Muscle of leg (tissue), 11 donors: ENCODE data around the gene IL11. TPM values are rescaled to one million over a fixed set of nuclear protein-coding genes. Genes with fewer than 3 reads are reported as not detected.
A peak's percentile ranks its signal among the peaks of the same experiment; 100 is the strongest.
"Not testable (repeated sequence)": the region's sequence is repeated elsewhere in the genome, so short reads cannot be mapped to it uniquely, and the experiment has no call there.

Experiments
- DNase-seq: peaks from one replicate; pipeline ENCODE4 v3.0.0; 2013
- H3K27ac ChIP-seq: one replicate; pipeline ENCODE4 v1.5.1; 2013; ENCODE audit warnings: mild to moderate bottlenecking, low read length, control low read depth
- H3K27me3 ChIP-seq: one replicate; pipeline ENCODE4 v1.6.1; 2013; ENCODE audit warnings: low read length; ENCODE audit not compliant: control insufficient read depth, insufficient read depth
- H3K36me3 ChIP-seq: one replicate; pipeline ENCODE4 v1.6.1; 2013; ENCODE audit warnings: low read length; ENCODE audit not compliant: control insufficient read depth, insufficient read depth
- H3K4me1 ChIP-seq: one replicate; pipeline ENCODE4 v1.6.1; 2013; ENCODE audit warnings: low read length; ENCODE audit not compliant: control insufficient read depth, insufficient read depth
- H3K4me3 ChIP-seq: one replicate; pipeline ENCODE4 v1.5.1; 2013; ENCODE audit warnings: low read length, control low read depth
- H3K9me3 ChIP-seq: replicated peaks from 2 replicates; pipeline ENCODE4 v1.6.1; 2013; ENCODE audit warnings: low read depth, low read length; ENCODE audit not compliant: control insufficient read depth
- WGBS: methylation state at CpG from one replicate; pipeline ENCODE4 v1.1.5; 2013; ENCODE audit warnings: missing lambda C conversion rate; ENCODE audit not compliant: insufficient coverage; 5-methylcytosine and 5-hydroxymethylcytosine counted together
- polyA plus RNA-seq, 8 donors: library from polyadenylated mRNA; unstranded; fragments of 120-200 nt; gene quantifications; one replicate each; pipeline versions ENCODE4 v1.2.1 to v1.2.3, GENCODE V29; 2013; ENCODE audit warnings: inconsistent platforms in 1 of 8, low replicate concordance in 1 of 8; ENCODE audit not compliant: insufficient read length in 8 of 8, insufficient read depth in 1 of 8
- total RNA-seq: library from RNA; stranded (reverse); fragments of 120-200 nt; gene quantifications from one replicate; pipeline ENCODE4 v1.2.4, GENCODE V29; 2013

Gene IL11
- total and polyA plus RNA-seq, 9 donors = 0.12 to 0.61 (median 0.36) TPM

GRCh38 chr19:55341595-55342531, 28.4 kb downstream of the IL11 start:
- no peak for DNase-seq
- Histone ChIP-seq H3K4me3 (peak overlapping the region; percentile 18), H3K9me3 (no peaks in the 10 kb centered on the region), H3K27me3 (no peaks in the 10 kb centered on the region), H3K36me3 (peaks cover 32% of the 10 kb centered on the region), H3K4me1 (peaks cover 59% of the 10 kb centered on the region), H3K27ac (peak overlapping the region; percentile 31)
- WGBS = 75% methylated on average over 44 of the region's 50 CpGs

GRCh38 chr19:55341171-55341588, 29.1 kb downstream of the IL11 start:
- Histone ChIP-seq H3K4me3 (peak overlapping the region; percentile 90), H3K9me3 (no peaks in the 10 kb centered on the region), H3K27ac (peak overlapping the region; percentile 94), H3K4me1 (peaks cover 53% of the 10 kb centered on the region), H3K36me3 (peaks cover 30% of the 10 kb centered on the region), H3K27me3 (no peaks in the 10 kb centered on the region)
- DNase-seq = peak; percentile 91
- 2% methylated on average over 6 of the region's 15 CpGs for WGBS

GRCh38 chr19:55340784-55341147, 29.5 kb downstream of the IL11 start:
- WGBS = under 1% methylated on average over 12 of the region's 24 CpGs

GRCh38 chr19:55339889-55340783, 30.1 kb downstream of the IL11 start:
- DNase-seq = peak; percentile 57

More at GRCh38 chr19:55340784-55341147, 29.5 kb downstream of the IL11 start:
- Histone ChIP-seq H3K4me1 (peaks cover 49% of the 10 kb centered on the region), H3K27me3 (no peaks in the 10 kb centered on the region), H3K36me3 (peaks cover 30% of the 10 kb centered on the region), H3K27ac (peak overlapping the region; percentile 94), H3K9me3 (no peaks in the 10 kb centered on the region), H3K4me3 (peak overlapping the region; percentile 90)
- no peak for DNase-seq

GRCh38 chr19:55339105-55339888, 31.0 kb downstream of the IL11 start, which contains the start of gene KMT5C:
Gene KMT5C, plus strand, starts transcription at chr19:55339876. Its CDS starts 2,061 bp downstream, at chr19:55341937.
- H3K27me3 ChIP-seq = no peaks in the 10 kb centered on the region
- peak within 1 kb of the TSS; percentile 90 for H3K4me3 ChIP-seq
- DNase-seq = peak; percentile 100
- WGBS = under 1% methylated on average over 54 of the region's 63 CpGs
- H3K4me1 ChIP-seq = peaks cover 34% of the 10 kb centered on the region
- H3K9me3 ChIP-seq = no peaks in the 10 kb centered on the region
- peaks cover 23% of the 10 kb centered on the region for H3K36me3 ChIP-seq
- H3K27ac ChIP-seq = peak within 1 kb of the TSS; percentile 94

More at GRCh38 chr19:55339889-55340783, 30.1 kb downstream of the IL11 start:
- Histone ChIP-seq H3K4me3 (peak overlapping the region; percentile 90), H3K4me1 (peaks cover 43% of the 10 kb centered on the region), H3K27me3 (no peaks in the 10 kb centered on the region), H3K9me3 (no peaks in the 10 kb centered on the region), H3K36me3 (peaks cover 27% of the 10 kb centered on the region), H3K27ac (peak overlapping the region; percentile 94)
- WGBS = 3% methylated on average over 31 of the region's 44 CpGs

GRCh38 chr19:55336101-55336500, 34.2 kb downstream of the IL11 start:
- WGBS = 93% methylated on average over 2 of the region's 7 CpGs

GRCh38 chr19:55333870-55334269, 36.4 kb downstream of the IL11 start:
- DNase-seq = no peak
- Histone ChIP-seq H3K27me3 (peaks cover 7% of the 10 kb centered on the region), H3K4me3 (no peak overlapping the region), H3K4me1 (peaks cover 6% of the 10 kb centered on the region), H3K36me3 (no peaks in the 10 kb centered on the region), H3K9me3 (no peaks in the 10 kb centered on the region), H3K27ac (no peak overlapping the region)
- whole genome bisulfite sequencing = 75% methylated on average over 9 of the region's 11 CpGs

More at GRCh38 chr19:55336101-55336500, 34.2 kb downstream of the IL11 start:
- Histone ChIP-seq H3K36me3 (no peaks in the 10 kb centered on the region), H3K4me1 (peaks cover 16% of the 10 kb centered on the region), H3K4me3 (no peak overlapping the region), H3K27ac (no peak overlapping the region), H3K9me3 (no peaks in the 10 kb centered on the region), H3K27me3 (peaks cover 7% of the 10 kb centered on the region)
- DNase-seq = no peak

- WGBS = 100% methylated on average over 1 of the region's 6 CpGs
- H3K4me3 ChIP-seq, H3K9me3 ChIP-seq, H3K4me1 ChIP-seq, H3K27me3 ChIP-seq, H3K36me3 ChIP-seq, DNase-seq, H3K27ac ChIP-seq: not testable (repeated sequence)
Measured at GRCh38 chr19:55329791-55330190, 40.5 kb downstream of the IL11 start.

GRCh38 chr19:55328774-55329318, 41.4 kb downstream of the IL11 start:
- H3K4me1 ChIP-seq, H3K27me3 ChIP-seq, DNase-seq, H3K9me3 ChIP-seq, H3K27ac ChIP-seq, H3K36me3 ChIP-seq, H3K4me3 ChIP-seq: not testable (repeated sequence)
- WGBS = 67% methylated on average over 1 of the region's 4 CpGs
